LNCAP (cell line): ENCODE data around the gene SGSM1.
A peak's percentile ranks its signal among the peaks of the same experiment; 100 is the strongest.

ENCODE experiments used
- CTCF ChIP-seq: fragments of 450-650 bp; IDR thresholded peaks from 2 replicates; pipeline ENCODE4 v1.5.1; 2017; ENCODE audit warnings: mild to moderate bottlenecking

Gene SGSM1

GRCh38 chr22:24805790-24806662, at the start of gene SGSM1:
SGSM1 (plus strand) TSS chr22:24806211; CDS start chr22:24806326, 115 bp downstream.
- TF ChIP-seq CTCF = 0 out of 2 replicates have a peak, but pooled peaks have one; percentile 8

- peak; percentile 80 for TF ChIP-seq CTCF
Observed at GRCh38 chr22:24758164-24758799, 47.7 kb upstream of the SGSM1 start.

GRCh38 chr22:24759765-24760164, 46.2 kb upstream of the SGSM1 start:
- no peak for TF ChIP-seq CTCF

- TF ChIP-seq CTCF = no peak
Observed at GRCh38 chr22:24760708-24761306, 45.2 kb upstream of the SGSM1 start.

GRCh38 chr22:24761888-24762675, 43.9 kb upstream of the SGSM1 start:
- TF ChIP-seq CTCF = no peak

- no peak for TF ChIP-seq CTCF
Observed at GRCh38 chr22:24763872-24764485, 42.0 kb upstream of the SGSM1 start.

- no peak for TF ChIP-seq CTCF
Observed at GRCh38 chr22:24765166-24765565, 40.8 kb upstream of the SGSM1 start.
